HG02973 (cell line): ENCODE measurements around the gene FRMD3.
"Not testable (repeated sequence)": the region's sequence is repeated elsewhere in the genome, so short reads cannot be mapped to it uniquely, and the experiment has no call there.

Experiments used
- ATAC-seq: cut with Tn5 transposase; IDR thresholded peaks from one replicate; pipeline ENCODE4 v1.9.1; 2021; ENCODE audit warnings: moderate library complexity; ENCODE audit not compliant: unreplicated experiment

The FRMD3 gene

DNA sequence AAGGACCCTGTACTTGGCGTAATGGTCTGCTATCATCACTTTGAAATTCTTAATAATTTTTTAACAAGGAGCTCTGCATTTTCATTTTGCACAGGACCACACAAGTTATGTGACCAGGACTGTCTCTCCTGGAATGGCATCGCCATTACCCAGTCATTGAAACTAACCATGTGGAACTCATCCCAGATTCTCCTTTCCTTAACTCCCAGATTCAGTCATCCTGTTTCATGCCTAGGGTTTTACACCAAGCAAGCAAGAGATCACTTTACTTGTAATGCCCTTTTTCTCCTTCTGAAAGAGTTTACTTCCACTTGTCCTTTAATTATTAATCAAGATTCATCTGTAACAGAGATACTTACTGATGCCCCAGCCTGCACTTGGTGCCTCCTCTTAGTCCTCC, 12.0 kb downstream of the FRMD3 start:
- ATAC-seq: no peak

DNA sequence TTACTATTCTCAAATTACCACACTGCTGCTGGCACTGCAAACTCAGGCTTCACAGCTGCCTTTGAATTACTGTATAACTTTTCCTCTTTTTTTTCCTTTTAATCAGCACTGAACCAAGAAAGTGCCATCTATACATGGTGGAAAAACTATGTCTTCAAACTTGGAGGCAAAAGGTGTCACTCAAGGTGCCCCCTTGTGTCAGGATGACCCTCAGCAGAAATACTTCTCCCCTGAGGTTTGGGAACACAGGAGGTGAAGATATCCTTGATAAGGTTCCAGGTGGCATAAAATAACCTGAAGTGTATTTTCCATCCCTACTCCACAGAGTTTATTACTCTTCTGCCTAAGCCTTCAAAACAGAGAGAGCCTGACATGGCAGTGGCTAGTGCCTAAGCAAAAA, 14.5 kb downstream of the FRMD3 start:
- no peak for ATAC-seq

- no peak for ATAC-seq
Measured at GRCh38 chr9:83521411-83521810, 16.8 kb downstream of the FRMD3 start.

GRCh38 chr9:83521011-83521410, 17.2 kb downstream of the FRMD3 start:
- ATAC-seq: no peak

DNA sequence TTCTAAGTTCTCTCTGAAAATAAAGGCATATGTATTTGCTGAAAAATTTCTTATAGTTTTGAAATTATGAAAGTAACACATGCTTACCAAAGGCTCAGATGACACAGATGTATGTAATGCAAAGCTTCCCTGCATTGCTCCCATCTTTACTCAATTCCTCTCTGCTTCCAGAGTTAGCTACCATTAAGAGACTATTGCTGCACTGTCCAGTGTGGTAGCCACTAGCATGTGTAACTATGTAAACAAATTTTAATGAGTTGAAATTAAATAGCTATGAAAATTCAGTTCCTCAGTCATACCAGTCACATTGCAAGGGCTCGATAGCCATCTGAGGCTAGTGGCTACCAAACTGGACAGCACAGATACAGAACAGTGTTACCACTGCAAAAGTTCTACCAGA, 17.9 kb downstream of the FRMD3 start:
- no peak for ATAC-seq

GRCh38 chr9:83517980-83518379, 20.2 kb downstream of the FRMD3 start:
- ATAC-seq: not testable (repeated sequence)

DNA sequence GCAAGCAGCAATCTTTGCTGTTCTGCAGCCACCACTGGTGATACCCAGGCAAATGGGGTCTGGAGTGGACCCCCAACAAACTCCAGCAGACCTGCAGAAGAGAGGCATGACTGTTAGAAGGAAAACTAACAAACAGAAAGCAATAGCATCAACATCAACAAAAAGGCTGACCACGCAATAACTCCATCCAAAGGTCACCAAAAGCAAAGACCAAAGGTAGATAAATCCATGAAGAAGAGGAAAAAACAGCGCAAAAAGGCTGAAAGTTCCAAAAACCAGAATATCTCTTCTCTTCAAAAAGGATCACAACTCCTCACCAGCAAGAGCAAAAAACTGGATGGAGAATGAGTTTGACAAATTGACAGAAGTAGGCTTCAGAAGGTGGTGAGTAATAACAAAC, 23.4 kb downstream of the FRMD3 start:
- ATAC-seq: no peak

DNA sequence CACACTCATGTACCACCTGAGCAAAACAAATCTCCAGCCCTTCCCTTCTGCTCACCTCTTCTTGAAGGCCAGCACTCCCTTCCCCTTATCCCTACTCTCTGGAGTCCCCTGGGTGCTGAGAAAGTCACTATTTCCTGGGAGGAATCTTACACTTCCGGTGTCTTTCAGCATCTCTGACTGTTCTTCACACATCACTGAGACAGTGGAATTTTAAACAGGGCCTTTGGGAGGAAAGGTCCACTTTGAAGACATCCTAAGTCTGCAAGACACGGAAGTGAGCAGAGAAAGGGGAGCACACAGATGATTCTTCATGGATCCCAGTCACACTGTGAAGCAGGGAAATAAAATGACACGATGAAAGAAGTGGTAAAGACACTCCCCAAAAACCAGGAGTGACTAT, 25.6 kb downstream of the FRMD3 start:
- no peak for ATAC-seq

GRCh38 chr9:83511051-83511450, 27.1 kb downstream of the FRMD3 start:
- ATAC-seq: peak; percentile 100

GRCh38 chr9:83509402-83509801, 28.8 kb downstream of the FRMD3 start:
- no peak for ATAC-seq

DNA sequence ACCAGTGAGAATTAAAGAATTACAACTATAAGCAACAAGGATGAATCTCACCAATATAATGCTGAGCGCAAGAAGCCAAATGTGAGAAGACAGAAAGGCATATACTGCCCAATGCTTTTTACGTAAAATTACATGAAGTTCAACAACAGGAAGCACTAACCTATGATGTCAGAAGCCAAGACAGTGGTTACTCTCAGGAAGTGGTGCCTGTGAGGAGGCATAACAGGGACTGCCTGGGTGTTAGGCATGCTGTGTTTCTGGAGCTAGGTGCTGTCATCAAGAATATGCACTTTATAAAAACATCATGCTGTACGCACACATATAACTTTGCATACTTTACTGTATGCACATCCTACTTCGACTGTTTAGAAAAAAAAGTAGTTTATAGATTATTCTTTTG, 30.1 kb downstream of the FRMD3 start:
- ATAC-seq: no peak

DNA sequence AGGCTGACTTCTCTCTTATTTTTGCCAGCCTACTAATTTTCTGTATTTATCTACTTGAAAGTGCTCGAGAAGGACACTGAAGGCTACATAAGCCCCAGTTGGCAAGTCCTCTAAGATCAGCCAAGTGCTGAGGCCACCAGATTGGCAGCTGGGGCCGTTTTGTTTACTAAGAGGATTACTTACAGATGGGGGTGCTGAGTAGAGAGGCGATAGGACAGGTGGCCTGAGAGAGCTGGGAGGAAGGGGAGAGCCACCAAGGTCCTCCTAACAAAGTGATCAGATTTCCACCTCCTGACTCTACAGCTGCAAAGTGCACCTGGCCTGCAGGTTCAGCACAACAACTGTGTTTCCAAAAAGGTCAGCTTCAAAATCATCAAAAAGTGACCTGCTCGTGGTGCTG, 32.9 kb downstream of the FRMD3 start:
- ATAC-seq: no peak

GRCh38 chr9:83503866-83504265, 34.3 kb downstream of the FRMD3 start:
- ATAC-seq: no peak

- ATAC-seq: no peak
Measured at GRCh38 chr9:83501565-83501964, 36.6 kb downstream of the FRMD3 start.

- no peak for ATAC-seq
Measured at GRCh38 chr9:83497441-83497840, 40.8 kb downstream of the FRMD3 start.

- ATAC-seq: no peak
Measured at GRCh38 chr9:83491995-83492394, 46.2 kb downstream of the FRMD3 start.

- no peak for ATAC-seq
Measured at GRCh38 chr9:83491413-83491812, 46.8 kb downstream of the FRMD3 start.

- ATAC-seq: no peak
Measured at GRCh38 chr9:83489961-83490360, 48.2 kb downstream of the FRMD3 start.

- no peak for ATAC-seq
Measured at GRCh38 chr9:83484990-83485389, 53.2 kb downstream of the FRMD3 start.

DNA sequence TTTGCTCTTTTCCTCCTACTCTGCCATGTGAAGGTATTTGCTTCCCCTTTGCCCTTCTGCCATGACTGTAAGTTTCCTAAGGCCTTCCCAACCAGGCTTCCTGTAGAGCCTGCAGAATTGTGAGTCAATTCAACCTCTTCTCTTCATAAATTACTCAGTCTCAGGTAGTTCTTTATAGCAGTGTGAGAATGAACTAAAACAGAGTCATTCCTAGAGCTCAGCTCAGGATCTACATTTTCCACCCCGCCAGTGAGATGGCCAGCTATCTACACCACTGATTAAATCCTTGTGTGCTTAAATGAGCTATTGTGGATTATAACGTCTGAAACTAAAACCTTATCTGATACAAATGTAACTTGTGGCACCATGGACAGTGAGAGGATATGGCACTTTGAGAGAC, 55.0 kb downstream of the FRMD3 start:
- ATAC-seq: no peak

- ATAC-seq: no peak
Measured at GRCh38 chr9:83479765-83480164, 58.4 kb downstream of the FRMD3 start.

DNA sequence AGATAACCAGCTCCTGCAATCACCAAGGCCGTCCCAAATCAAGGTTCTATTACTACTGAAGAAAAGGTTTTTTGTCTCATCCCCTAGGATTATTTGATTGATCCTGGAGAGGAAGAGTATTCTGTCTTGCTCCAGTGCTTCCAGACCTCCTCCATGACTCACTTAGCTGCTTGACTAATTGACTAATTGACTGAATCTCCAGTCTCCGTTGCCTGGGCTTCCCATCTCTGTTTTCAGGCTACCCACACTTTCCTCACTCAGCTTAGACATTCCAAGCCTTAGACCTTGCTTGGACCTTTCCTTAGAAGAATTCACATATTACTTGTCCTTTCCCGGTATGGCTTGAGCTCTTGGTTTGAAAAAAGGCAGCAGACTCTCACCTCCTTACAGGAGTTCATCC, 60.6 kb downstream of the FRMD3 start:
- ATAC-seq: no peak

GRCh38 chr9:83477120-83477519, 61.1 kb downstream of the FRMD3 start:
- ATAC-seq: no peak

- no peak for ATAC-seq
Measured at GRCh38 chr9:83476513-83476912, 61.7 kb downstream of the FRMD3 start.
